Stimulated activated CD4-positive, alpha-beta T cell treated with anti-CD3 and anti-CD28 coated beads, Interleukin-12 subunit alpha, Interleukin-12 subunit beta, amount 100 ng/mL, for 4 hours (primary cell): ENCODE measurements around the gene MID2.
"Not testable (repeated sequence)": the region's sequence is repeated elsewhere in the genome, so short reads cannot be mapped to it uniquely, and the experiment has no call there.

Experiments used
- DNase-seq: peaks from one replicate; pipeline ENCODE4 v3.0.0-alpha.2; 2020

The MID2 gene

DNA sequence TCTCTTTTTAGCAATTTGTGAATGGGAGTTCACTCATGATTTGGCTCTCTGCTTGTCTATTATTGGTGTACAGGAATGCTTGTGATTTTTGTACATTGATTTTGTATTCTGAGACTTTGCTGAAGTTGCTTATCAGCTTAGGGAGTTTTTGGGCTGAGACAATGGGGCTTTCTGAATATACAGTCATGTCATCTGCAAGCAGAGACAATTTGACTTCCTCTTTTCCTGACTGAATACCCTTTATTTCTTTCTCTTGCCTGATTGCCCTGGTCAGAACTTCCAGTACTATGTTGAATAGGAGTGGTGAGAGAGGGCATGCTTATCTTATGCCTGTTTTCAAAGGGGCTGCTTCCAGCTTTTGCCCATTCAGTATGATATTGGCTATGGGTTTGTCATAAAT lies 129.7 kb downstream of the MID2 start:
- DNase-seq: not testable (repeated sequence)

DNA sequence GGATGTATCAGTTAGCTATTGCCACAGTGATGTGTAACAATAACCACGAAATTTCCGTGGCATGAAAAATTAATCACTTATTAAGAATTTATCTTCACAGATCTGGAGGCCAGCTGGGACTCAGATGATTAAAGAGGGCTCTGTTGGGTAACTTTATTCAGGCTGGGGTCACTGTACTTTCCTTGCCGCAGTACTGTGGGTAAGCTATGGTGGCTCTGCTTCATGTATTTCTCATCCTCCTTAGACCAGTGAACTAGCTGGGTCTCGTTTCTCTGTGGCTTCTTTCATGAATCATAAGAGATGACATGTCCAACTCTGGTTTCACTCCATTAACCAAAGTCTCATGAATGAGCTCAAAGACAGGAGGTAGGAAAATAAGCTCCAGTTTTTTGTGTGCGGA lies 143.0 kb downstream of the MID2 start:
- no peak for DNase-seq

DNA sequence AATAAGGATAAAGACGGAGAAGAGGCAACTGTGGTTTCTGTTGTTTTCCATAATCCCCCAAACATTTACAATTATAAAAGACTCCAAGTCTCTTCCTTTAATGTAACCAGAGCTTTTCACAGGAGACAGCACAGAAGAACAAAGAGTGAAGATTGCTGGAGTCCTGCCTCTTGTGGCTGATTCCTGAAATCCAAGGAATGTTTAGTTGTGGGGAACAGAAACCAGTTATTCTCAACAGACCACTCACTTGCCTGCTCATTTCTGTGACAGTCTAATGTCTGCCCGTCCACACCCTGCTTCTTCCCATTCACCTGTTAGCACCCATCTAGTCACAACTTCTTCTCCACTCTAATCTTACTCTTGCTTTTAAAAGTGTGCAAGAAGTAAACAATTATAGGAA lies 144.4 kb downstream of the MID2 start:
- no peak for DNase-seq

DNA sequence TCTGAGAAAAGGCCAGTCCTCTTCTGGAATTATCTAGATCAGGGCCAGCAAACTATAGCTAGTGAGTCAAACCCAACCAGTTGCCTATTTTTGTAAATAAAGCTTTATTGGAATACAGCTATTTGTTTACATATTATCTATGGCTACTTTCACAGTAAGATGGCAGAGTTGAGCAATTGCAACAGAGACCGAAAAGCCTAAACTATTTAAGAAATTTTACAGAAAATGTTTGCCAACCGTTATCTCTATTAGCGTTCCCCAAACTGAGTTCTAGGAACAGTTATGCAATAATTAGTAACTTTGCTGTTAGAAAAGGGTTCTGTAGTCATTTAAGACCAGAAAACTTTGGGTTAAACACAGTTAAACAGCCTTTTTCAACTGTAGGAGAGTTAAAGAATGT lies 146.0 kb downstream of the MID2 start:
- no peak for DNase-seq
